Activated CD4-positive, alpha-beta T cell treated with anti-CD3 and anti-CD28 coated beads, Interleukin-10, Interleukin-2, amounts not matched to agents 100 ng/mL and 50 ng/mL, durations not matched to agents 16 hours and 8 hours (primary cell): Measurements from ENCODE around the gene POLDIP3.
A peak's percentile ranks its signal among the peaks of the same experiment; 100 is the strongest.

Source experiments
- DNase-seq: peaks from one replicate; pipeline ENCODE4 v3.0.0-alpha.2; 2020

The POLDIP3 gene

GRCh38 chr22:42614312-42615091 is at the start of gene POLDIP3:
Gene POLDIP3 (minus strand): TSS chr22:42614883. CDS start chr22:42614857, 26 bp downstream.
- DNase-seq, result peak; percentile 99

GRCh38 chr22:42661985-42662831 is 47.5 kb upstream of the POLDIP3 start:
- DNase-seq, result peak; percentile 82

GRCh38 chr22:42656578-42656977 is 41.9 kb upstream of the POLDIP3 start:
- no peak for DNase-seq

GRCh38 chr22:42655693-42656092 is 41.0 kb upstream of the POLDIP3 start:
- no peak for DNase-seq

- no peak for DNase-seq
Measured at GRCh38 chr22:42654436-42655073, 39.9 kb upstream of the POLDIP3 start.

GRCh38 chr22:42653999-42654398 is 39.3 kb upstream of the POLDIP3 start:
- DNase-seq, result no peak

- DNase-seq, result no peak
Measured at GRCh38 chr22:42651134-42651533, 36.5 kb upstream of the POLDIP3 start.

- DNase-seq, result peak; percentile 85
Measured at GRCh38 chr22:42649246-42650099, 34.8 kb upstream of the POLDIP3 start, which contains the start of gene CYB5R3. Gene CYB5R3 (minus strand): TSS chr22:42649392. CDS start chr22:42649315, 77 bp downstream.

- DNase-seq, result peak; percentile 38
Measured at GRCh38 chr22:42648368-42649245, 33.9 kb upstream of the POLDIP3 start.

GRCh38 chr22:42648017-42648367 is 33.3 kb upstream of the POLDIP3 start:
- no peak for DNase-seq

- no peak for DNase-seq
Measured at GRCh38 chr22:42646569-42647525, 32.2 kb upstream of the POLDIP3 start.

- DNase-seq, result no peak
Measured at GRCh38 chr22:42645938-42646568, 31.4 kb upstream of the POLDIP3 start.

- DNase-seq, result no peak
Measured at GRCh38 chr22:42645341-42645937, 30.8 kb upstream of the POLDIP3 start.

GRCh38 chr22:42644422-42645340 is 30.0 kb upstream of the POLDIP3 start:
- DNase-seq, result no peak

GRCh38 chr22:42643634-42644421 is 29.1 kb upstream of the POLDIP3 start:
- DNase-seq, result no peak

GRCh38 chr22:42642806-42643633 is 28.3 kb upstream of the POLDIP3 start:
- no peak for DNase-seq
